HepG2 (cell line): Measurements from ENCODE around the gene ACBD5. TPM values are rescaled to one million over a fixed set of nuclear protein-coding genes. Genes with fewer than 3 reads are reported as not detected.
A peak's percentile ranks its signal among the peaks of the same experiment; 100 is the strongest.

ENCODE experiments used
- ASH2L ChIP-seq: fragments of 300-600, 200-600 bp; sonication (generic); IDR thresholded peaks from 2 replicates; pipeline ENCODE4 v1.7.0; 2017; ENCODE audit warnings: low read depth, mild to moderate bottlenecking, moderate library complexity, mixed read lengths, low read length; ENCODE audit not compliant: insufficient read length
- ATF1 ChIP-seq: IDR thresholded peaks from 2 replicates; pipeline ENCODE4 v1.6.1; 2016; ENCODE audit warnings: mild to moderate bottlenecking, control low read depth
- KDM5A ChIP-seq: fragments of 200-600 bp; sonication (generic); IDR thresholded peaks from 2 replicates; pipeline ENCODE4 v1.7.0; 2018; ENCODE audit warnings: antibody characterized with exemption, mild to moderate bottlenecking, low read length, borderline replicate concordance
- NPAS2 ChIP-seq: sonication (generic); formaldehyde crosslinking; IDR thresholded peaks from 2 replicates; pipeline ENCODE4 v1.8.0; 2022; ENCODE audit warnings: mild to moderate bottlenecking, missing genetic modification reagents, borderline replicate concordance
- RARA ChIP-seq: IDR thresholded peaks from 2 replicates; pipeline ENCODE4 v1.6.1; 2016; ENCODE audit warnings: missing genetic modification reagents, missing compliant biosample characterization
- ZNF784 ChIP-seq: sonication (generic); formaldehyde crosslinking; IDR thresholded peaks from 2 replicates; pipeline ENCODE4 v1.5.1; 2020; ENCODE audit warnings: missing genetic modification reagents, mild to moderate bottlenecking, borderline replicate concordance
- polyA plus RNA-seq, 8 experiments: library from polyadenylated mRNA; depleted of rRNA in 3 of 8; stranded (reverse) in 7 of 8; unstranded in 1 of 8; fragments of >200 nt; fragmentation: Illumina TruSeq in 4 of 8; extraction: Trizol in 4 of 8; gene quantifications; 2 replicates each; pipeline versions ENCODE4 v1.2.1 to v1.2.3, GENCODE V29; 2011 to 2016; ENCODE audit warnings: low read depth in 4 of 8, missing spikeins in 1 of 8, mixed read lengths in 1 of 8; ENCODE audit not compliant: insufficient read depth in 1 of 8
- total RNA-seq, 5 experiments: library from RNA; depleted of rRNA; stranded (reverse); fragments of >200 nt; fragmentation: Illumina TruSeq; extraction: Trizol; gene quantifications; 2 replicates each; pipeline ENCODE4 v1.2.3, GENCODE V29; 2016; ENCODE audit warnings: low read depth in 1 of 5
- TF ChIP-seq, protein P1 (sequence below): sonication (generic); formaldehyde crosslinking; IDR thresholded peaks from 2 replicates; pipeline ENCODE4 v1.8.1; 2023; ENCODE audit warnings: mild to moderate bottlenecking, inconsistent platforms, moderate library complexity, missing genetic modification reagents, borderline replicate concordance
- TF ChIP-seq, protein P2 (sequence below): sonication (generic); formaldehyde crosslinking; IDR thresholded peaks from 2 replicates; pipeline ENCODE4 v1.4.0; 2020; ENCODE audit warnings: mild to moderate bottlenecking, missing genetic modification reagents

ACBD5 gene
- total and polyA plus RNA-seq, 2 of the 13 experiments (the other 11 are each of a cell fraction or from before 2014, with no cell fraction given) = 10.3 to 14.8 TPM

GRCh38 chr10:27242473-27242950 is 1.9 kb upstream of the ACBD5 start (continued):
- TF ChIP-seq, protein P1, sequence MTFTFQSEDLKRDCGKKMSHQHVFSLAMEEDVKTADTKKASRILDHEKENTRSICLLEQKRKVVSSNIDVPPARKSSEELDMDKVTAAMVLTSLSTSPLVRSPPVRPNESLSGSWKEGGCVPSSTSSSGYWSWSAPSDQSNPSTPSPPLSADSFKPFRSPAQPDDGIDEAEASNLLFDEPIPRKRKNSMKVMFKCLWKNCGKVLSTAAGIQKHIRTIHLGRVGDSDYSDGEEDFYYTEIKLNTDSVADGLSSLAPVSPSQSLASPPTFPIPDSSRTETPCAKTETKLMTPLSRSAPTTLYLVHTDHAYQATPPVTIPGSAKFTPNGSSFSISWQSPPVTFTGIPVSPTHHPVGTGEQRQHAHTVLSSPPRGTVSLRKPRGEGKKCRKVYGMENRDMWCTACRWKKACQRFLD (CRISPR knock-in tag) = no peak
- 0 out of 2 replicates have a peak, but pooled peaks have one; percentile 26 for TF ChIP-seq KDM5A
- no peak for TF ChIP-seq NPAS2
- TF ChIP-seq ASH2L = peak; percentile 14
- no peak for TF ChIP-seq ATF1 (CRISPR knock-in tag)
- TF ChIP-seq RARA (CRISPR knock-in tag) = no peak
- TF ChIP-seq ZNF784 = no peak
- TF ChIP-seq, protein P2, sequence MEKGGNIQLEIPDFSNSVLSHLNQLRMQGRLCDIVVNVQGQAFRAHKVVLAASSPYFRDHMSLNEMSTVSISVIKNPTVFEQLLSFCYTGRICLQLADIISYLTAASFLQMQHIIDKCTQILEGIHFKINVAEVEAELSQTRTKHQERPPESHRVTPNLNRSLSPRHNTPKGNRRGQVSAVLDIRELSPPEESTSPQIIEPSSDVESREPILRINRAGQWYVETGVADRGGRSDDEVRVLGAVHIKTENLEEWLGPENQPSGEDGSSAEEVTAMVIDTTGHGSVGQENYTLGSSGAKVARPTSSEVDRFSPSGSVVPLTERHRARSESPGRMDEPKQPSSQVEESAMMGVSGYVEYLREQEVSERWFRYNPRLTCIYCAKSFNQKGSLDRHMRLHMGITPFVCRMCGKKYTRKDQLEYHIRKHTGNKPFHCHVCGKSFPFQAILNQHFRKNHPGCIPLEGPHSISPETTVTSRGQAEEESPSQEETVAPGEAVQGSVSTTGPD = no peak
- TF ChIP-seq, all 625 proteins: peak for 9
